Pancreas (tissue), 10 donors: ENCODE data around the gene FYB1. TPM values are rescaled to one million over a fixed set of nuclear protein-coding genes. Genes with fewer than 3 reads are reported as not detected.
A peak's percentile ranks its signal among the peaks of the same experiment; 100 is the strongest.

Experiments used
- ATAC-seq, 4 donors: fragments of 200-7000 bp; cut with Tn5 transposase; one replicate each; pipeline versions ENCODE4 v1.8.0 to v1.9.1; 2020; ENCODE audit warnings: mild to moderate bottlenecking in 4 of 4, moderate library complexity in 4 of 4
- DNase-seq, 6 donors: peaks; one replicate each; pipeline ENCODE4 v3.0.0-alpha.2; 2020
- FAIRE-seq: peaks from 2 replicates; lab custom pipeline; 2012; peaks lifted over from hg19 to GRCh38; lab: Jason Lieb, UNC
- H3K27ac ChIP-seq, 4 donors: fragments of 200-600 bp; sonication (generic); 1 replicate in 3 of 4; 2 replicates in 1 of 4; pipeline versions ENCODE4 v1.5.0 to v1.8.0; 2020
- H3K27me3 ChIP-seq, 4 donors: fragments of 200-600 bp; one replicate each; pipeline ENCODE4 v1.8.0; 2021
- H3K36me3 ChIP-seq, 3 donors: fragments of 200-600 bp; sonication (generic) in 1 of 3; one replicate each; pipeline versions ENCODE4 v1.5.0 to v1.8.0; 2020 to 2021
- H3K4me1 ChIP-seq, 3 donors: fragments of 200-600 bp; one replicate each; pipeline ENCODE4 v1.8.0; 2021
- H3K4me3 ChIP-seq, 4 donors: fragments of 200-600 bp; sonication (generic) in 2 of 4; one replicate each; pipeline versions ENCODE4 v1.5.0 to v1.8.0; 2020 to 2021
- H3K9me3 ChIP-seq, 4 donors: fragments of 200-600 bp; one replicate each; pipeline ENCODE4 v1.8.0; 2021
- CTCF ChIP-seq, 4 donors: fragments of 200-600 bp; sonication (generic) in 3 of 4; IDR thresholded peaks; one replicate each; pipeline versions ENCODE4 v1.5.0 to v1.8.0; 2021; ENCODE audit warnings: antibody characterized with exemption in 4 of 4
- WGBS, 2 donors: extraction: QIAGEN DNeasy Blood & Tissue Kit; methylation state at CpG; one replicate each; pipeline ENCODE4 v1.1.7; 2013; 5-methylcytosine and 5-hydroxymethylcytosine counted together
- intact Hi-C, 3 donors: fragments of 100-400 bp; cut with DNase I; formaldehyde crosslinking; loops; one replicate each; pipeline versions ENCODE4 v1.11.1 to v1.14.2; 2022
- polyA plus RNA-seq, 2 donors: library from polyadenylated mRNA; stranded (reverse); fragments of 200-250 nt; gene quantifications; one replicate each; pipeline ENCODE4 v1.2.3, GENCODE V29; 2013
- total RNA-seq, 6 donors: library from RNA; stranded (reverse); fragmentation: NEBNext Ultra II Directional in 4 of 6; extraction: Animal tissue kit (Norgen Biotek cat#: 25700) in 4 of 6; gene quantifications; one replicate each; pipeline versions ENCODE4 v1.2.1 to v1.2.4, GENCODE V29; 2021 to 2023
- donor health status: healthy with polysubstance abuse.
- donor health status: DM: no; HTN: no; CAD: no; lungs with moderate emphysema.
- donor health status: DM: no; HTN: no; CAD: no.
- donor health status: control.
- donor health status: control.
- donor health status: Bipolar disorder and iron deficiency.
- donor health status: DM: yes; HTN: yes; CAD: no.
- donor health status: DM: no; HTN: no; CAD: no.
- donor health status: DM: no; HTN: no; CAD: no.
- donor health status: DM: yes; HTN: yes; CAD: no.

Gene FYB1
- total and polyA plus RNA-seq, 8 donors = 0.49 to 16.9 (median 1.6) TPM

DNA sequence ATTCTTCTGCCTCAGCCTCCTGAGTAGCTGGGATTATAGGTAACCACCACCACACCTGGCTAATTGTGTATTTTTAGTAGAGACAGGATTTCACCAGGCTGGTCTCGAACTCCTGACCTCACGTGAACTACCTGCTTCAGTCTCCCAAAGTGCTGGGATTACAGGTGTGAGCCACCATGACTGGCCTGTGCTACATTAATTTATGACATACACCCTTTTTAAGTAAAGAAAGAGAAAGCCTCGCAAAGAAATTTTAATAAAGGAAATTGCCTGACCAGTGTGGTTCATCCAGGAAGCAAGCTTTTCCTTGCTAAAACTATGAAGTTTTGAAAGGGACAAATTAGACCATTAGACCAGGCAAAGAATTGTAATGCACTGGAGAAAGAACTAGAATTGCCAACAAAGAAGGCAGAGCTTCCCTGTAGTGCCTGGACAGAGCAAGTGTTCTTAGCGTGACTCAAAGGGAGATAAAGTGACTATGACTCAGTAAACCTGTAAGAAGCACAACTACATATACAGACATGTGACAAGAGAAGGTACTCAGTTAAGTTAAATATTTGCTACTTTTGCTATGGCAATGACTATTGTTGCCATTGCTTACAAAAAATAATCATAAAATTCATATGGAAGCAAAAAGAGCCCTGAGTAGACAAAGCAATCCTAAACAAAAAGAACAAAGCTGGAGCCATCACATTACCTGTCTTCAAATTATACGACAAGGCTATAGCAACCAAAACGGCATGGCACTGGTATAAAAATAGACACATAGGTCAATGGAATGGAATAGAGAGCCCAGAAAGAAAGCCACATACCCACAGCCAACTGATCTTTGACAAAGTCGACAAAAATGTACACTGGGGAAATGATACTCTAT is 54.6 kb downstream of the FYB1 start:
- Histone ChIP-seq H3K4me3 (no peak overlapping the region), H3K9me3 (no peaks in the 10 kb centered on the region), H3K4me1 (no peaks in the 10 kb centered on the region), H3K27me3 (no peaks in the 10 kb centered on the region), H3K27ac (no peak overlapping the region), H3K36me3 (no peaks in the 10 kb centered on the region)
- 78 to 86% methylated on average over 7 of the region's 7 CpGs for WGBS, 2 donors
- intact Hi-C loops = no loop called here
- DNase-seq (no peak), ATAC-seq (peak in 1 of 4 donors; percentile 44), FAIRE-seq (no peak)
- no peak for TF ChIP-seq CTCF (IDR thresholded peaks at IDR 0.05)

GRCh38 chr5:39164016-39164415 is 55.3 kb downstream of the FYB1 start:
- no peak overlapping the region for H3K27ac ChIP-seq
- 41 to 46% methylated on average over 1 of the region's 1 CpG for WGBS, 2 donors
- no peaks in the 10 kb centered on the region for H3K9me3 ChIP-seq
- no peaks in the 10 kb centered on the region for H3K27me3 ChIP-seq
- TF ChIP-seq CTCF (IDR thresholded peaks at IDR 0.05) = no peak
- no peaks in the 10 kb centered on the region for H3K4me1 ChIP-seq
- no peak overlapping the region for H3K4me3 ChIP-seq
- DNase-seq (no peak), ATAC-seq (peak in 1 of 4 donors; percentile 37), FAIRE-seq (no peak)
- intact Hi-C loops = no loop called here
- no peaks in the 10 kb centered on the region for H3K36me3 ChIP-seq

DNA sequence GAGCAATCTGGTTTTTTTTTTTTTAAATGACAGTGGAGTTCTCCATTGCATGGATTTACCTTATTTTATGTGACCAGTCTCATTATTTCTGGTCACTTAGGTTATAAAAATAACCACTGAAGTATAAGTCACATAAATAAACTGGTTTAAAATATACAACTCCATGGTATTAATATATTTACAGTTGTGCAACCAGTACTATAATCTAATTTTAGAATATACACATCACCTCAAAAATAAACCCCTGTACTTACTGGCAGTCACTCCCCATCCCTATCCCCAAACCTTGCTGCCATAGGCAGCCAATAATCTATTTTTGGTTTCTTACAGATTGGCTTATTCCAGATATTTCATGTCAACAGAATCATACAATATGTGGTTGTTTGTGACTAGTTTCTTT is 57.8 kb downstream of the FYB1 start:
- no peaks in the 10 kb centered on the region for H3K36me3 ChIP-seq
- no peak for DNase-seq
- intact Hi-C loops = no loop called here
- no peak for TF ChIP-seq CTCF (IDR thresholded peaks at IDR 0.05)
- H3K9me3 ChIP-seq = no peaks in the 10 kb centered on the region
- no peaks in the 10 kb centered on the region for H3K4me1 ChIP-seq
- H3K4me3 ChIP-seq = no peak overlapping the region
- no peak overlapping the region for H3K27ac ChIP-seq
- no peaks in the 10 kb centered on the region for H3K27me3 ChIP-seq
- FAIRE-seq = no peak
- ATAC-seq = no peak

GRCh38 chr5:39160576-39161213 is 58.7 kb downstream of the FYB1 start:
- DNase-seq = no peak
- no peaks in the 10 kb centered on the region for H3K27me3 ChIP-seq
- intact Hi-C loops = no loop called here
- no peaks in the 10 kb centered on the region for H3K9me3 ChIP-seq
- no peak overlapping the region for H3K27ac ChIP-seq
- no peaks in the 10 kb centered on the region for H3K4me1 ChIP-seq
- no peak overlapping the region for H3K4me3 ChIP-seq
- ATAC-seq = no peak
- FAIRE-seq = no peak
- H3K36me3 ChIP-seq = no peaks in the 10 kb centered on the region
- TF ChIP-seq CTCF (IDR thresholded peaks at IDR 0.05) = no peak
- WGBS, 2 donors = 50 to 59% methylated on average over 5 of the region's 5 CpGs
